GM21723 (cell line): Measurements from ENCODE around the gene SYNM.

ENCODE experiments used
- ATAC-seq: cut with Tn5 transposase; IDR thresholded peaks from one replicate; pipeline ENCODE4 v1.9.1; 2021; ENCODE audit warnings: mild to moderate bottlenecking, moderate library complexity; ENCODE audit not compliant: unreplicated experiment

SYNM gene

GRCh38 chr15:99121691-99122410 lies 17.0 kb downstream of the SYNM start:
- ATAC-seq: no peak

GRCh38 chr15:99122831-99123712 lies 18.2 kb downstream of the SYNM start:
- ATAC-seq: no peak

- ATAC-seq: no peak
Measured at GRCh38 chr15:99123713-99124451, 19.0 kb downstream of the SYNM start.

- no peak for ATAC-seq
Measured at GRCh38 chr15:99124641-99125040, 19.8 kb downstream of the SYNM start.

- no peak for ATAC-seq
Measured at GRCh38 chr15:99125061-99125891, 20.4 kb downstream of the SYNM start.

GRCh38 chr15:99126131-99126588 lies 21.3 kb downstream of the SYNM start:
- no peak for ATAC-seq

- ATAC-seq: no peak
Measured at GRCh38 chr15:99126930-99127329, 22.1 kb downstream of the SYNM start.

GRCh38 chr15:99127773-99128172 lies 22.9 kb downstream of the SYNM start:
- ATAC-seq: no peak

GRCh38 chr15:99128411-99128810 lies 23.5 kb downstream of the SYNM start:
- no peak for ATAC-seq

- no peak for ATAC-seq
Measured at GRCh38 chr15:99129644-99130043, 24.8 kb downstream of the SYNM start.

- ATAC-seq: no peak
Measured at GRCh38 chr15:99130314-99130713, 25.4 kb downstream of the SYNM start.

GRCh38 chr15:99130765-99131440 lies 26.0 kb downstream of the SYNM start:
- ATAC-seq: no peak

- ATAC-seq: no peak
Measured at GRCh38 chr15:99131441-99132023, 26.7 kb downstream of the SYNM start.

- ATAC-seq: no peak
Measured at GRCh38 chr15:99132122-99132521, 27.2 kb downstream of the SYNM start.

- no peak for ATAC-seq
Measured at GRCh38 chr15:99132634-99133287, 27.9 kb downstream of the SYNM start.

- ATAC-seq: no peak
Measured at GRCh38 chr15:99134317-99134821, 29.5 kb downstream of the SYNM start.

- peak; percentile 85 for ATAC-seq
Measured at GRCh38 chr15:99135194-99135593, 30.3 kb downstream of the SYNM start.

GRCh38 chr15:99137111-99137546 lies 32.2 kb downstream of the SYNM start:
- ATAC-seq: no peak

GRCh38 chr15:99137877-99138276 lies 33.0 kb downstream of the SYNM start:
- no peak for ATAC-seq
